Lower lobe of right lung (tissue), 2 donors: ENCODE data around the gene MAP2K6. TPM values are rescaled to one million over a fixed set of nuclear protein-coding genes. Genes with fewer than 3 reads are reported as not detected.

Experiments used
- ATAC-seq, 2 donors: fragments of 200-7000 bp; cut with Tn5 transposase; one replicate each; pipeline ENCODE4 v1.9.1; 2020 to 2022; ENCODE audit warnings: mild to moderate bottlenecking in 2 of 2, moderate library complexity in 2 of 2
- DNase-seq: peaks from one replicate; pipeline ENCODE4 v3.0.0-alpha.2; 2020
- H3K27ac ChIP-seq: fragments of 200-600 bp; one replicate; pipeline ENCODE4 v1.8.0; 2022
- H3K27me3 ChIP-seq: fragments of 200-600 bp; one replicate; pipeline ENCODE4 v1.8.0; 2022; ENCODE audit warnings: low read depth
- H3K36me3 ChIP-seq: fragments of 200-600 bp; one replicate; pipeline ENCODE4 v1.8.0; 2022; ENCODE audit warnings: mild to moderate bottlenecking
- H3K4me1 ChIP-seq: fragments of 200-600 bp; one replicate; pipeline ENCODE4 v1.8.0; 2022
- H3K4me3 ChIP-seq: fragments of 200-600 bp; one replicate; pipeline ENCODE4 v1.8.0; 2022; ENCODE audit warnings: mild to moderate bottlenecking
- H3K9me3 ChIP-seq: fragments of 200-600 bp; one replicate; pipeline ENCODE4 v1.8.0; 2022
- CTCF ChIP-seq: fragments of 200-600 bp; IDR thresholded peaks from one replicate; pipeline ENCODE4 v1.8.0; 2022; ENCODE audit warnings: antibody characterized with exemption, mild to moderate bottlenecking
- intact Hi-C: fragments of 100-400 bp; cut with DNase I; formaldehyde crosslinking; loops from one replicate; pipeline ENCODE4 v1.11.0; 2022
- total RNA-seq: library from RNA; stranded (reverse); fragmentation: NEBNext Ultra II Directional; extraction: Animal tissue kit (Norgen Biotek cat#: 25700); gene quantifications from one replicate; pipeline ENCODE4 v1.2.1, GENCODE V29; 2021
- donor health status: DM: no; HTN: yes; CAD: no; lungs with severe emphysema.

The MAP2K6 gene
- total RNA-seq, 1 donor from 2014 or later, result 6.3 TPM

DNA sequence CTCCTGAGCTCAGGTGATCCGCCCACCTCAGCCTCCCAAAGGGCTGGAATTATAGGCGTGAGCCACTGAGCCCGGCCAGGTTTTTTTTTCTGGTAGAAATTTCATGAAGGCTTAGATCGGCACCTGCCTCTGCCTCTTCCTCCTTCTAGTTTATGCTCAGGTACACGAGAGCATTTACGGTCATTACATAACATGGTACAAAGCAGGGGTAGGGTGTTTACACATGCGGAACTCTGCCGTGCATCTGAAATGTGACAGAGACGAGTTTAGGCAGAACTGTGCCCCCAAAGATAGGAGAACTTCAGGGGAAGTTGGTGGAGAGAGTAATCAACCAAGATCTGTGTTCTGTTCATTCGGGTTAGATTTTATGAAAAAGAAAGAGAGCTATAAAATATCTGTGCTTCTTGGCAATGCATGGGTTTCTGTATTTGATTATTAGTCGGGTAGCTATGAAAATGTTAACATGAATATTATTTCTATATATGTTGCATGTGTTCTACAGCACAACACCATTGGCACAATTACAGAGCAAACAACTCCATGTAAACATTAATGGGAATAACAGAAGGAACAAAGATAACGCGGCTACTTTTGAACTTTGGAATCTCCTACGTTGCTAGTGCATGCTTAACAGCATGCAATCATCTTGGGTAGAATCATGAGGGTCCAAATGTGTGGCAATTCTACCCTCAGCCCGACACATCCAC is 23.5 kb upstream of the MAP2K6 start:
- no peaks in the 10 kb centered on the region for H3K27me3 ChIP-seq
- H3K4me1 ChIP-seq, result no peaks in the 10 kb centered on the region
- H3K36me3 ChIP-seq, result no peaks in the 10 kb centered on the region
- DNase-seq, result no peak
- H3K9me3 ChIP-seq, result no peaks in the 10 kb centered on the region
- TF ChIP-seq CTCF, result no peak
- no peak overlapping the region for H3K27ac ChIP-seq
- intact Hi-C loops, result no loop called here
- ATAC-seq, result no peak
- no peak overlapping the region for H3K4me3 ChIP-seq

DNA sequence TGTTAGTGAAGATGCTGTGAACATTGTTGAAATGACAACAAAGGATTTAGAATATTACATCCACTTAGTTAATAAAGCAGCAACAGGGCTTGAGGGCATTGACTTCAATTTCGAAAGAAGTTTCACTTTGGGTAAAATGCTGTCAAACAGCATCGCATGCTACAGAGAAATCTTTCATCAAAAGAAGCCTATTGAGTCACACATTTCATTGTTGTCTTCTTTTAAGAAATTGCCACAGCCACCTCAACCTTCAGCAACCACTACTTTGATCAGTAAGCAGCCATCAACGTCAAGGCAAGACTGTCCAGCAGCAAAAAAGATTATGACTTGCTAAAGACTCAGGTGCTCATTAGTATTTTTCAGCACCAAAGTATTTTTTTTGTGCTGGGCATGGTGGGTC is 13.2 kb upstream of the MAP2K6 start:
- Histone ChIP-seq H3K9me3 (no peaks in the 10 kb centered on the region), H3K27ac (no peak overlapping the region), H3K27me3 (no peaks in the 10 kb centered on the region), H3K4me3 (no peak overlapping the region), H3K36me3 (no peaks in the 10 kb centered on the region), H3K4me1 (no peaks in the 10 kb centered on the region)
- DNase-seq (no peak), ATAC-seq (no peak)
- TF ChIP-seq CTCF, result no peak
- intact Hi-C loops, result no loop called here

DNA sequence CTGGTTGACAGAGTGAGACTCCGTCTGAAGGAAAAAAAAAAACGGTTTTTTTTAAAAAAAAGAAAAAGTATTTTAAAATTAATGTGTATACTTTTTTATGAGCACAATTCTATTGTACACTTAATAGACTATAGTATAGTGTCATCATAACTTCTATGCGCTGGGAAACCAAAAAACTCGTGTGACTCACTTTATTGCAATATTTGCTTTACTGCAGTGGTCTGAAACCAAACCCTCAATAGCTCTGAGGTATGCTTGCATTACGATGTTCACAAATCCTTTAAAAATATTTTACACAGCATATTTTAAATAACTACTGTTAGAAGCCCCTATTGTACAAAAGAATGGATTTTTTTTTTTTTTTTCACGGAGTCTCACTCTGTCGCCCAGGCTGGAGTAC is 12.4 kb upstream of the MAP2K6 start:
- no peak overlapping the region for H3K27ac ChIP-seq
- no peaks in the 10 kb centered on the region for H3K36me3 ChIP-seq
- H3K9me3 ChIP-seq, result no peaks in the 10 kb centered on the region
- intact Hi-C loops, result no loop called here
- no peaks in the 10 kb centered on the region for H3K4me1 ChIP-seq
- ATAC-seq (no peak), DNase-seq (no peak)
- no peaks in the 10 kb centered on the region for H3K27me3 ChIP-seq
- H3K4me3 ChIP-seq, result no peak overlapping the region
- no peak for TF ChIP-seq CTCF

DNA sequence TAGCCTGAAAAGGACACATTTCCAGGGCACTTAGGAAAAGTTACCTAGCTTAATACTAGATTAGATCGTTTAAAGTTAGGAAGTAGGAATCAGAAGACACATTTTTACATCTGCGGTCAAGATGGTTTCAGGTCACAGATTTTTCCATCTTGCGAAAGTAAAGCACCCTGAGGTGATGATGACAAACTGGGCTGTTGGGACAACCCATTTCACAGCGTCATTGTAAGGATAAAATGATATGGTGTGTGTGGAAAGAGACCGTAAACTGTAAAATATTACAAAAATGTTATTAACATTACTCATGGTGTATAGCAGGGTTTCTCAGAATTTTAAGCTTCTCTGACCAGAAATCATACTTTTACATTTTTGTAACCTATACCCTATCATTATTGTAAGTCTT is 10.1 kb upstream of the MAP2K6 start:
- no peak overlapping the region for H3K27ac ChIP-seq
- no peaks in the 10 kb centered on the region for H3K36me3 ChIP-seq
- no peaks in the 10 kb centered on the region for H3K27me3 ChIP-seq
- no peaks in the 10 kb centered on the region for H3K9me3 ChIP-seq
- intact Hi-C loops, result no loop called here
- DNase-seq (no peak), ATAC-seq (no peak)
- H3K4me3 ChIP-seq, result no peak overlapping the region
- H3K4me1 ChIP-seq, result no peaks in the 10 kb centered on the region
- no peak for TF ChIP-seq CTCF

- intact Hi-C loops, result no loop called here
- Histone ChIP-seq H3K4me3 (no peak overlapping the region), H3K27ac (no peak overlapping the region), H3K27me3 (no peaks in the 10 kb centered on the region), H3K4me1 (no peaks in the 10 kb centered on the region), H3K9me3 (no peaks in the 10 kb centered on the region), H3K36me3 (no peaks in the 10 kb centered on the region)
- DNase-seq (no peak), ATAC-seq (no peak)
- TF ChIP-seq CTCF, result no peak
These were observed 9.4 kb upstream of the MAP2K6 start for GRCh38 chr17:69405096-69405495.

DNA sequence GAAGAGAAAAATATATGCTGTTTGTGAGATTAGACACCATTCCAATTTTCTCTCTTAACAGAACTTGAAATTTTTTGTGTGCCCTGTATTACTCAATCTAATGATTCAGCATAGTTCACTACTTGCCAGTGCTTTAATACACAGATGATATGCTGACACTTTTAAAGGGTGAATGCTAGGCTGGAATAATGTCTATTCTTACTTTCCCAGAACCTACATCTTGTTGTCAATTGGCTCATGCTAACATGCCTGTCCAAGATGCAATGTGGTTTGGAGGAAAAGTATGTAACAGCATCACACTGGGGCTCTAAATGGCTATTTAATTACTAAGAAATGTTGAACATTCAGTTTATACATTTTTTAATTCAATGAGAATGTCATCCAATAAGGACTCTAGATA is 7.6 kb upstream of the MAP2K6 start:
- Histone ChIP-seq H3K27me3 (no peaks in the 10 kb centered on the region), H3K4me1 (no peaks in the 10 kb centered on the region), H3K4me3 (no peak overlapping the region), H3K9me3 (no peaks in the 10 kb centered on the region), H3K27ac (no peak overlapping the region), H3K36me3 (no peaks in the 10 kb centered on the region)
- no peak for ATAC-seq
- intact Hi-C loops, result no loop called here
- no peak for DNase-seq
- no peak for TF ChIP-seq CTCF
